Stimulated activated CD8-positive, alpha-beta memory T cell treated with anti-CD3 and anti-CD28 coated beads, Interleukin-4, amount 100 ng/mL, for 48 hours (primary cell): ENCODE measurements around the gene KCNK1.

Experiments
- DNase-seq: peaks from one replicate; pipeline ENCODE4 v3.0.0-alpha.2; 2020

Gene KCNK1

GRCh38 chr1:233707880-233708815, 94.2 kb downstream of the KCNK1 start:
- DNase-seq, result no peak

DNA sequence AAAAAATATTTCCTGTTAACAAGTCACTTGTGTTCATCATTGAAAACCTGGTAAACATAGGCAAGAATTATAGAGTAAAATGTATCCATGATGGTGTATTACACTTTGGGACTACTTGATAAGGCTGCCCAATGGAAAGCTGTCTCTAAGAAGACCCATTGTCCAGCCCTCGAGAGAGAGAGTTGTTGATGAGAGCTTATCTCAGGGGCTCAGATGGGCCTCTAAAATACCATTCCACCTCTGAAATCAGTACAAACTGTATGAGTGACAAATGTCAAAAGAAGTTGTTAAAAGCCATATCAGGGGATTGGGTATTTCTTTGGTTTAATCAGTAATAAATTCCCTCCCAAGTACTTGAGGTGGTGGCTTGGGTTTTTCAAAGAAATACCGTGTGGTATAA, 96.1 kb downstream of the KCNK1 start:
- DNase-seq, result no peak

DNA sequence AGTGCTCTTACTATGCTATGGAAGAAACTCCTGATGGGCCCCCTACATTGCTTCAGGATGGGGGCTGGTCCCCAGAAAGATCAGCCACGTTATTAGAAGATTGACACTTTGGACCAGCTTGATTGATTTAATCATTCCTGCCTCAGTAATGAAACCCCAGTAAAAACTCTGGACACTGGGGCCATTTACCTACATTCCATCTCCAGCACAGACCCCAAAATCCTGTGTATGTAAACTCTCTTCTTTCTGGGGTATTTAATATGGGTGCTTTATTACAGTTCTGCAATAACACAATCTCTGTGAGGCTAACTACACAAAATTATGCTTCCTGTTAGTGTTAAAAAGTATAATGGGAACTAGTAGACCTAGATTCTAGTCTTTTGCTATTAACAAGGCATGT, 96.6 kb downstream of the KCNK1 start:
- DNase-seq, result no peak

- no peak for DNase-seq
Measured at GRCh38 chr1:233714631-233715217, 100.8 kb downstream of the KCNK1 start.

GRCh38 chr1:233718057-233718456, 104.2 kb downstream of the KCNK1 start:
- DNase-seq, result no peak

- DNase-seq, result no peak
Measured at GRCh38 chr1:233719655-233720341, 105.9 kb downstream of the KCNK1 start.

DNA sequence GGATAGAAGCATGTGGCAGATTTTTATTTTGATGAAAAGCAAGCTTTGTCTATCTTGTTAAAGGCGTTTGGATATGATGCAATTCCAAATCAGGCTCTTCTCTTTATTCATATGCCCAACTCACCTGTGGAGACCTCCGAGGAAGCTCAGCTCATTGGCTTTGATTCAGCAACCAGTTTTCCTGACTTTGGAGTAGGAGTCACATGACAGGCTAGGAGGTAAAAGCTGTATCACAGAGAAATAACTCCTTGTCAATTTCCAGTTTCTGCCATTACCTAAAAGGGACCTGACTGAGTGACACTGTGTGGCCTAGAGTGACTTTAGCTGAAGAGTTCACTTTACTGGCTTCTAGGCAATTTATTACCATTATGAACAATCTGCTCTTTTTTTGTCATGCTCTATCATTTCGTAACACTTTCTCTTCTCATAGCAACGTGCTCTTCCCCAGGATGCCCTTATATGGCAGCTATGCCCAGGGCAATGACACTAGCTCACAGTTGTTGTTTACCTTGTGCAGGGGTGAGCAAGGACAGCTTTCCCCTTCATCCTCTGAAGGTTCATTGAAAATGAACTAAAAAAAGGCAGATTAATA, 107.2 kb downstream of the KCNK1 start:
- DNase-seq, result no peak
